GM20000 (cell line): ENCODE results near the gene RFK.

Experiments used
- DNase-seq: peaks from one replicate; pipeline ENCODE4 v3.0.0; 2012; ENCODE audit warnings: low spot score
- TF ChIP-seq, protein P1 (sequence below): IDR thresholded peaks from 2 replicates; pipeline ENCODE4 v1.5.1; 2012; ENCODE audit warnings: mild to moderate bottlenecking, control low read depth; ENCODE audit errors: extremely low read depth, missing control alignments

RFK gene

DNA sequence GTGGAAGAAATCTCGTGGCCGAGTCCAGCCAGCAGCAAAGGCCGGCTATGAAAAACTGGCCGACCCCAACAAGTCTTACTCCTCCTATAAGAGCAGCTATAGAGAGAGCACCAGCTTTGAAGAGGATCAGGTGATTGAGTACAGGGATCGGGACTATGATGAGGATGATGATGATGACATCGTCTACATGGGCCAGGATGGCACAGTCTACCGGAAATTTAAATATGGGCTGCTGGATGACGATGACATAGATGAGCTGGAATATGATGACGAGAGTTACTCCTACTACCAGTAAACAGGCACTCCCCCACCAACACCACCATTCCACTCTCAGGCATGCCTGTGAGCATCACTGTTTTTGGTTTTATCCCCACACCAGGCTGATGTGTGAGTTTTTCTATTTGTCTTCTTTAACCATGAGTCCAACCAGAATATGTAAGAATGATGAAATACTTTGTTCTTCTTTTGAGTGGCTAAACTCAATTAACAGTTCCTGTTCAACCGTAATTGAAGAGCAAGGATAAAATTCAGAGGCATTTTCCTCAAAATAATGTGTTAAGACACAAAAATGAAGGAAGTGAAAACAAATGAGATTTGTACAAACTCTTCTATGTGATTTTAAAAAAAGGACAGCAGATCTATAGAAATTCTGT lies 35.5 kb downstream of the RFK start:
- no peak for DNase-seq
- TF ChIP-seq, protein P1, sequence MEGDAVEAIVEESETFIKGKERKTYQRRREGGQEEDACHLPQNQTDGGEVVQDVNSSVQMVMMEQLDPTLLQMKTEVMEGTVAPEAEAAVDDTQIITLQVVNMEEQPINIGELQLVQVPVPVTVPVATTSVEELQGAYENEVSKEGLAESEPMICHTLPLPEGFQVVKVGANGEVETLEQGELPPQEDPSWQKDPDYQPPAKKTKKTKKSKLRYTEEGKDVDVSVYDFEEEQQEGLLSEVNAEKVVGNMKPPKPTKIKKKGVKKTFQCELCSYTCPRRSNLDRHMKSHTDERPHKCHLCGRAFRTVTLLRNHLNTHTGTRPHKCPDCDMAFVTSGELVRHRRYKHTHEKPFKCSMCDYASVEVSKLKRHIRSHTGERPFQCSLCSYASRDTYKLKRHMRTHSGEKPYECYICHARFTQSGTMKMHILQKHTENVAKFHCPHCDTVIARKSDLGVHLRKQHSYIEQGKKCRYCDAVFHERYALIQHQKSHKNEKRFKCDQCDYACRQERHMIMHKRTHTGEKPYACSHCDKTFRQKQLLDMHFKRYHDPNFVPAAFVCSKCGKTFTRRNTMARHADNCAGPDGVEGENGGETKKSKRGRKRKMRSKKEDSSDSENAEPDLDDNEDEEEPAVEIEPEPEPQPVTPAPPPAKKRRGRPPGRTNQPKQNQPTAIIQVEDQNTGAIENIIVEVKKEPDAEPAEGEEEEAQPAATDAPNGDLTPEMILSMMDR = no peak

DNA sequence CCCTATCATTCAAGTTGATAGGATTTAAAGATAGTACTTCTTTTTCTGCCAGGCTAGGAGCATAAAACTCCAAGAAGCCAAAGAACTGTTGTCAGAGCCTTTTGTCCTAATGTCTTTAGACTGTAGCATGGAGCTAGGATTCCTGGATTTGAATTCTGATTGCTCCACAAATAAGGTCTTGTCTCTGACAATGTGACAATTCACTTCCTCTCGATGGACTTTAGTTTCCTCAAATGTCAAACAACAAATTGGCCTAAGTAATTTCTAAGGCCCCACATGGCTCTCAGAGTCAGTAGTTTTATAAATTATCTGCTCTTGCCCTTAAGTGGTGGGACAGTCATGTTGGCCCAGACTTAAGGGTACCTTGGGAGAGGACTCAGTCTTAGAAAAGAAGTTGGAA lies 36.7 kb downstream of the RFK start:
- no peak for DNase-seq
- TF ChIP-seq, protein P1 = no peak

DNA sequence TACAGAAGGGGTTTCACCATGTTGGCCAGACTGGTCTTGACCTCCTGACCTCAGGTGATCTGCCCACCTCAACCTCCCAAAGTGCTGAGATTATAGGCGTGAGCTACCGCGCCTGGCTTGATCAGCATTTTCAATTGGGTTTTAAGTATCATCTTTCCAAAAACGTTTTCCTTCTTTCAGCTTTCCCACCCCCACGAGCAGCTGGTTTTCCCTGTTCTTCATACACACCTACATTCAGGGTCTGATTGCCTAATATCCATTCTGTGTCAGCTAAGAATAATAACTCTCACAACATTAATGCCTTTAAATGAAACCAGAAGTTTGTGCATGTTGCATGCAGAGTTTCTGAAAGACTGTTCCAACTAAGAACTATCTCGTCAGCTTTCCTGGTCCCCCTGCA lies 38.3 kb downstream of the RFK start:
- TF ChIP-seq, protein P1 = no peak
- no peak for DNase-seq

DNA sequence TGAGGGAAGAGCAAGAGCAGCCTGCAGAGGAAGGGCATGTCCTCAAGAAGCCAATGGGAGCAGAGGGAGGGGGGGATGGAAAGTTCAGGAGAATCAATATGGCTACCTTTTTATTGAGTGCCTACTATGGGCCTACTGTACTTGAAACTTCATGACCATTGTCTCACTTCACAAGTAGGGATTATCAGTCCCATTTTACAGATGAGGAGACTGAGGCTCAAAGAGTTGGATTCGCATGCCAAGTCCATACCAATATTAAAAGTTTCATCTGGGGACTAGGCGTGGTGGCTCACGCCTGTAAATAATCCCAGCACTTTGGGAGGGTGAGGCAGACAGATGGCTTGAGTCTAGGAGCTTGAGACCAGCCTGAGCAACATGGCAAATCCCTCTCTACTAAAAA lies 40.0 kb downstream of the RFK start:
- TF ChIP-seq, protein P1 = no peak
- no peak for DNase-seq

DNA sequence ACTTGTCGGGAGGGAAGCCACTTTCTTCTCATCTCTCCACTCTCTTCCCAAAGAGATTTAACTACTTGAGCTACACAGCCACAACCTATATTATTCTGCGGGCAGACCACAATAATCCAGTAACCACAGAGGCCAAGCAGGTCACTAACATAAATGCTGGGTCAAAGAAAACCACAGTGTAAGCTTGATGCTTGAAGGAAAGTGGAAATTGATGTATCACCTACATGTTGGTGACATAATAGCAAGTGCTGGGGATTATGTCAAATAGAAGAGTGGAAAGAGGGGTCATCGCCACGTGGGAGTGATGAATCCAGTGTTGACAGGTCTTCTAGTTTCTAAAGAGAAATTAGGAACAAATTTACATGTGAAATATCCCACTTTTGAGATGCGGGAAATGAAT lies 40.9 kb downstream of the RFK start:
- TF ChIP-seq, protein P1 = no peak
- no peak for DNase-seq

DNA sequence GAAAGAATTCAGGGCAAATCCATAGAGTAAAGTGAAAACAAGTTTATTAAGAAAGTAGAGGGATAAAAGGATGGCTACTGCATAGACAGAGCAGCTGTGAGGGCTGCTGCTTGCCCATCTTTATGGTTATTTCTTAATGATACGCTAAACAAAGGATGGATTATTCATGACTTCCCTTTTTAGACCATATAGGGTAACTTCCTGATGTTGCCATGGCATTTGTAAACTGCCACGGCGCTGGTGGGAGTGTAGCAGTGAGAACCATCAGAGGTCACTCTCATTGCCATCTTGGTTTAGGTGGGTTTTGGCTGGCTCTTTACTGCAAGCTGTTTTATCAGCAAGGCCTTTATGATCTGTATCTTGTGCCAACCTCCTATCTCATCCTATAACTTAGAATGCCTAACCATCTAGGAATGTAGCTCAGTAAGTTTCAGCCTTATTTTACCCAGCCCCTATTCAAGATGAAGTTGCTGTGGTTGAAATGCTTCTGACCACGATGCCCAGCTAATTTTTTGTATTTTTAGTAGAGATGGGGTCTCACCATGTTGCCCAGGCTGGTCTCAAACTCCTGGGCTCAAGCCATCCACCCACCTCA lies 42.1 kb downstream of the RFK start:
- no peak for DNase-seq
- TF ChIP-seq, protein P1 = no peak

DNA sequence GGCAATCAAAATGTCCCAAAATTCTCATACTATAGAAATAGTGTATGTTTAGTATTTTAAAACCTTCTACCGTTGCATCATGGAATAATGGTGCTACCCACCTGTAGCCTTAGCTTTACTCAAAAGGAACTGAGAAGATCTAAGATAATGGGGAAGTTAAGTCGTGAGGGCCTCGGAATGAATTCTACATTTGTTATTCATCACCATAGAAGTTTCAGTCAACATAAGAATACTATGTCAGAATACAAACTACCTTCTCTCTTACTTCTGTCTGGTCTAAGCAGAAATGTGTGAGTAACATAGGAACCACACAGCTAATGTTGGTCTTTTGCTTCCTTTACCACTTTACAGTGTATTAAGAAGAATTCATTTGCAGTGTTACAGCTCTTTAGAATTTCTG lies 43.2 kb downstream of the RFK start:
- TF ChIP-seq, protein P1 = no peak
- DNase-seq = no peak
